Cardiac muscle cell (in vitro differentiated cells and primary cell): ENCODE measurements around the gene ABHD4. TPM values are rescaled to one million over a fixed set of nuclear protein-coding genes. Genes with fewer than 3 reads are reported as not detected.

Experiments used
- DNase-seq, 2 donors: peaks; one replicate each; pipeline versions ENCODE4 v3.0.0 to v3.0.0-alpha.2; 2010 to 2017; ENCODE audit warnings: low read depth in 1 of 2, low spot score in 1 of 2
- H3K27ac ChIP-seq: fragments of 200-600 bp; sonication (generic); 2 replicates; pipeline ENCODE4 v1.5.1; 2016
- H3K27me3 ChIP-seq: fragments of 200-600 bp; sonication (generic); 2 replicates; pipeline ENCODE4 v1.6.0; 2016; ENCODE audit warnings: control low read depth
- H3K36me3 ChIP-seq: fragments of 200-600 bp; sonication (generic); 2 replicates; pipeline ENCODE4 v1.5.1; 2016; ENCODE audit warnings: control low read depth
- H3K4me1 ChIP-seq: fragments of 200-600 bp; sonication (generic); 2 replicates; pipeline ENCODE4 v1.8.1; 2017; ENCODE audit warnings: low read depth, mild to moderate bottlenecking, mixed run types
- H3K4me3 ChIP-seq: fragments of 200-600 bp; sonication (generic); 2 replicates; pipeline ENCODE4 v1.5.1; 2016; ENCODE audit warnings: mild to moderate bottlenecking
- H3K9me3 ChIP-seq: fragments of 200-600 bp; sonication (generic); 2 replicates; pipeline ENCODE4 v1.5.1; 2017; ENCODE audit warnings: low read depth, mild to moderate bottlenecking, control low read depth
- polyA plus RNA-seq: library from polyadenylated mRNA; unstranded; fragments of >200 nt; fragmentation: Nextera tagmentation; extraction: Ambion mirVana; gene quantifications from 2 replicates; pipeline ENCODE4 v1.2.1, GENCODE V29; 2016
- total RNA-seq: library from RNA; depleted of rRNA; stranded (reverse); fragments of >200 nt; gene quantifications from 2 replicates; pipeline ENCODE4 v1.2.3, GENCODE V29; 2016
- TF ChIP-seq, protein P1 (sequence below): IDR thresholded peaks from 2 replicates; pipeline ENCODE4 v1.5.1; 2012; ENCODE audit warnings: low read depth, mild to moderate bottlenecking, low read length

ABHD4 gene, protein sequence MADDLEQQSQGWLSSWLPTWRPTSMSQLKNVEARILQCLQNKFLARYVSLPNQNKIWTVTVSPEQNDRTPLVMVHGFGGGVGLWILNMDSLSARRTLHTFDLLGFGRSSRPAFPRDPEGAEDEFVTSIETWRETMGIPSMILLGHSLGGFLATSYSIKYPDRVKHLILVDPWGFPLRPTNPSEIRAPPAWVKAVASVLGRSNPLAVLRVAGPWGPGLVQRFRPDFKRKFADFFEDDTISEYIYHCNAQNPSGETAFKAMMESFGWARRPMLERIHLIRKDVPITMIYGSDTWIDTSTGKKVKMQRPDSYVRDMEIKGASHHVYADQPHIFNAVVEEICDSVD
- total RNA-seq (33.1 and 33.4 TPM in 2 replicates), polyA plus RNA-seq (41.0 and 43.5 TPM in 2 replicates)

DNA sequence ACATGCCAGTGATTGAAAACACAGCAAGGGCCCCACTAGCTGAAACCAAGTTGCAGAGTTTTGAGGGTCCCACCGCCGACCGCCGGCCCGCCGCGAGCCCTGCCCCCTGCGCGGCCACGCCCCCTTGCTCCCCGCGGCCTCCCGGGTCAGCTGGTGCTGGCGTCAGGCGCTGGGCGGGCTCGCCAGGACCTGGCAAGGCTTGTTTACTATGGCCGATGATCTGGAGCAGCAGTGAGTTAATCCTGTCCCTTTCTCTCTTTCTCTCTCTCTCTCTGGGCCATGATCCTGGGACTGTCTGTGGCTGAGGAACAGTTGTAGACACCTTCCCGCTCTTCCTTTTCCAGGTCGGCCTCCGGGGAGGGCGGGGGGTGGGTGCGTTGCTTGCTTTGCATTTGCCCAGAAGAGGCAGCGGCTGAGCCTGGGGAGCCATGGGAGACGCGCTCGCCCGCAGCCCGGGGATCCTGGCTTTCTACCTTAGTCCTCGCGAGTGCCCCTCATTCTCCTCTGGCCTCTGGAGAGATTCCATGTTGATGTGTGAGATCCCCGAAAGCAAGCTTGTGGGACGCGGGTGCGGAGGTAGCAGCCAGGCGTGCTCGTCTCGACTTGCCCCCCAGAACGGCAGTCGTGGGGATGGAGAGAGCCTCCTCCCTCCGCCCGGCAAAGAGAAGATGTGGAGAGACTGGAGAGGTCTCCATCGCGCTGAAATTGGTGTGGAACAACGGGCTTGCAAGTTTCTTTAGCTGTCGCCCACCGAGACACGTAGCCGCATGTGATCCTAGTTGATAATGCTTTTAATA lies at the start of gene ABHD4:
TSS of gene ABHD4 (plus strand) at position 202 of the 797 bp plus-strand sequence. CDS start at position 209, 7 bp downstream.
- Histone ChIP-seq H3K27ac (peak within 1 kb of the TSS; percentile 82), H3K27me3 (no peaks in the 10 kb centered on the region), H3K4me1 (peaks cover 8% of the 10 kb centered on the region), H3K36me3 (peaks cover 15% of the 10 kb centered on the region), H3K9me3 (no peaks in the 10 kb centered on the region), H3K4me3 (peak within 1 kb of the TSS; percentile 58)
- TF ChIP-seq, protein P1, sequence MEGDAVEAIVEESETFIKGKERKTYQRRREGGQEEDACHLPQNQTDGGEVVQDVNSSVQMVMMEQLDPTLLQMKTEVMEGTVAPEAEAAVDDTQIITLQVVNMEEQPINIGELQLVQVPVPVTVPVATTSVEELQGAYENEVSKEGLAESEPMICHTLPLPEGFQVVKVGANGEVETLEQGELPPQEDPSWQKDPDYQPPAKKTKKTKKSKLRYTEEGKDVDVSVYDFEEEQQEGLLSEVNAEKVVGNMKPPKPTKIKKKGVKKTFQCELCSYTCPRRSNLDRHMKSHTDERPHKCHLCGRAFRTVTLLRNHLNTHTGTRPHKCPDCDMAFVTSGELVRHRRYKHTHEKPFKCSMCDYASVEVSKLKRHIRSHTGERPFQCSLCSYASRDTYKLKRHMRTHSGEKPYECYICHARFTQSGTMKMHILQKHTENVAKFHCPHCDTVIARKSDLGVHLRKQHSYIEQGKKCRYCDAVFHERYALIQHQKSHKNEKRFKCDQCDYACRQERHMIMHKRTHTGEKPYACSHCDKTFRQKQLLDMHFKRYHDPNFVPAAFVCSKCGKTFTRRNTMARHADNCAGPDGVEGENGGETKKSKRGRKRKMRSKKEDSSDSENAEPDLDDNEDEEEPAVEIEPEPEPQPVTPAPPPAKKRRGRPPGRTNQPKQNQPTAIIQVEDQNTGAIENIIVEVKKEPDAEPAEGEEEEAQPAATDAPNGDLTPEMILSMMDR = no peak
- DNase-seq = peak; percentile 75 to 88

- no peaks in the 10 kb centered on the region for H3K9me3 ChIP-seq
- no peaks in the 10 kb centered on the region for H3K4me1 ChIP-seq
- peaks cover 13% of the 10 kb centered on the region for H3K27me3 ChIP-seq
- DNase-seq = no peak
- no peak overlapping the region for H3K27ac ChIP-seq
- H3K4me3 ChIP-seq = no peak overlapping the region
- TF ChIP-seq, protein P1 = no peak
- H3K36me3 ChIP-seq = no peaks in the 10 kb centered on the region
These were observed 48.7 kb upstream of the ABHD4 start for GRCh38 chr14:22549324-22549962.

- Histone ChIP-seq H3K4me1 (no peaks in the 10 kb centered on the region), H3K27ac (no peak overlapping the region), H3K27me3 (peaks cover 8% of the 10 kb centered on the region), H3K4me3 (no peak overlapping the region), H3K36me3 (no peaks in the 10 kb centered on the region), H3K9me3 (no peaks in the 10 kb centered on the region)
- peak in 1 of 2 donors; percentile 43 for DNase-seq
- TF ChIP-seq, protein P1 = no peak
These were observed 48.0 kb upstream of the ABHD4 start for GRCh38 chr14:22549981-22550673.

DNA sequence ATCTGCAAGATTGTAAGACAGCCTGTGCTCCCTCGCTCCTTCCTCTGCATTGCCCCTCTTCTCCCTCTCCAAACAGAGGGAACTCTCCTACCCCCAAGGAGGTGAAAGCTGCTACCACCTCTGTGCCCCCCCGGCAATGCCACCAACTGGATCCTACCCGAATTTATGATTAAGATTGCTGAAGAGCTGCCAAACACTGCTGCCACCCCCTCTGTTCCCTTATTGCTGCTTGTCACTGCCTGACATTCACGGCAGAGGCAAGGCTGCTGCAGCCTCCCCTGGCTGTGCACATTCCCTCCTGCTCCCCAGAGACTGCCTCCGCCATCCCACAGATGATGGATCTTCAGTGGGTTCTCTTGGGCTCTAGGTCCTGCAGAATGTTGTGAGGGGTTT lies 46.5 kb upstream of the ABHD4 start:
- no peak for DNase-seq

More for the DNA sequence above, 46.5 kb upstream of the ABHD4 start:
- no peaks in the 10 kb centered on the region for H3K27me3 ChIP-seq
- no peak overlapping the region for H3K4me3 ChIP-seq
- TF ChIP-seq, protein P1 = no peak
- no peaks in the 10 kb centered on the region for H3K4me1 ChIP-seq
- H3K36me3 ChIP-seq = no peaks in the 10 kb centered on the region
- H3K9me3 ChIP-seq = no peaks in the 10 kb centered on the region
- H3K27ac ChIP-seq = no peak overlapping the region
